Neural cell (in vitro differentiated cells): Measurements from ENCODE around the gene ELMO2. TPM values are rescaled to one million over a fixed set of nuclear protein-coding genes. Genes with fewer than 3 reads are reported as not detected.

ENCODE experiments used
- H2AFZ ChIP-seq: fragments of 200-600, 300-800 bp; sonication (generic), shearing (Covaris generic); 2 replicates; pipeline ENCODE4 v1.6.0; 2014; ENCODE audit warnings: low read depth, mild to moderate bottlenecking, antibody characterized with exemption, low read length, moderate library complexity
- H3F3A ChIP-seq: fragments of 200-600 bp; shearing (Covaris generic); 2 replicates; pipeline ENCODE4 v1.6.1; 2016; ENCODE audit warnings: mild to moderate bottlenecking, moderate library complexity, mixed read lengths, antibody characterized with exemption, low read length; ENCODE audit not compliant: insufficient read depth, poor library complexity, severe bottlenecking
- H3K27ac ChIP-seq: fragments of 200-600, 300-800 bp; sonication (generic), shearing (Covaris generic); 2 replicates; pipeline ENCODE4 v1.5.1; 2014; ENCODE audit warnings: mild to moderate bottlenecking, low read length, moderate library complexity
- H3K27me3 ChIP-seq: fragments of 300-800, 200-600 bp; sonication (generic), shearing (Covaris generic); 2 replicates; pipeline ENCODE4 v1.6.0; 2014; ENCODE audit warnings: mild to moderate bottlenecking, low read depth, low read length, moderate library complexity; ENCODE audit not compliant: insufficient read depth
- H3K36me3 ChIP-seq: fragments of 300-800, 200-600 bp; sonication (generic), shearing (Covaris generic); 2 replicates; pipeline ENCODE4 v1.5.1; 2014; ENCODE audit warnings: mild to moderate bottlenecking, antibody characterized with exemption, low read length, moderate library complexity; ENCODE audit not compliant: insufficient read depth
- H3K4me2 ChIP-seq: fragments of 300-800, 200-600 bp; sonication (generic), shearing (Covaris generic); 2 replicates; pipeline ENCODE4 v1.6.0; 2014; ENCODE audit warnings: mild to moderate bottlenecking, low read length
- H3K4me3 ChIP-seq: fragments of 300-800, 200-600 bp; sonication (generic), shearing (Covaris generic); 2 replicates; pipeline ENCODE4 v1.5.1; 2014; ENCODE audit warnings: mild to moderate bottlenecking, low read length, moderate library complexity
- H3K79me2 ChIP-seq: fragments of 200-600 bp; shearing (Covaris generic); replicated peaks from 2 replicates; pipeline ENCODE4 v1.6.0; 2014; ENCODE audit warnings: mild to moderate bottlenecking, low read length, moderate library complexity; ENCODE audit not compliant: insufficient read depth
- H3K9ac ChIP-seq: fragments of 300-800, 200-600 bp; sonication (generic), shearing (Covaris generic); 2 replicates; pipeline ENCODE4 v1.6.1; 2016; ENCODE audit warnings: mild to moderate bottlenecking, low read length, mixed read lengths
- H3K9me2 ChIP-seq: fragments of 200-600 bp; shearing (Covaris generic); 2 replicates; pipeline ENCODE4 v1.6.1; 2016; ENCODE audit warnings: mild to moderate bottlenecking, low read length, mixed read lengths; ENCODE audit not compliant: insufficient read depth
- H3K9me3 ChIP-seq: fragments of 200-600, 300-800 bp; sonication (generic), shearing (Covaris generic); 2 replicates; pipeline ENCODE4 v1.6.1; 2016; ENCODE audit warnings: mild to moderate bottlenecking, mixed run types, low read length, moderate library complexity, mixed read lengths
- H4K20me1 ChIP-seq: fragments of 200-600 bp; shearing (Covaris generic); 2 replicates; pipeline ENCODE4 v1.6.1; 2016; ENCODE audit warnings: mild to moderate bottlenecking, mixed run types; ENCODE audit not compliant: insufficient read depth
- CTCF ChIP-seq: fragments of 450-650 bp; IDR thresholded peaks from 2 replicates; pipeline ENCODE4 v1.5.1; 2014; ENCODE audit warnings: antibody characterized with exemption, mild to moderate bottlenecking, moderate library complexity; ENCODE audit not compliant: poor library complexity, severe bottlenecking
- EP300 ChIP-seq: fragments of 450-650 bp; conservative IDR thresholded peaks from 2 replicates; pipeline ENCODE4 v1.6.1; 2014; ENCODE audit warnings: antibody characterized with exemption, mild to moderate bottlenecking, moderate library complexity; ENCODE audit not compliant: poor library complexity, severe bottlenecking
- EZH2 ChIP-seq: fragments of 200-600, 300-800 bp; shearing (Covaris generic), sonication (generic); IDR thresholded peaks from 2 replicates; pipeline ENCODE4 v1.6.1; 2014; ENCODE audit warnings: antibody characterized with exemption, low read length, borderline replicate concordance, mild to moderate bottlenecking; ENCODE audit not compliant: insufficient read depth, poor library complexity, severe bottlenecking
- MXI1 ChIP-seq: fragments of 450-650 bp; conservative IDR thresholded peaks from 2 replicates; pipeline ENCODE4 v1.6.1; 2014; ENCODE audit warnings: antibody characterized with exemption, mild to moderate bottlenecking; ENCODE audit not compliant: poor library complexity, severe bottlenecking
- POLR2AphosphoS5 ChIP-seq: IDR thresholded peaks from 2 replicates; pipeline ENCODE4 v1.6.1; 2012
- RAD21 ChIP-seq: fragments of 450-650 bp; conservative IDR thresholded peaks from 2 replicates; pipeline ENCODE4 v1.6.1; 2014; ENCODE audit warnings: antibody characterized with exemption, mild to moderate bottlenecking, moderate library complexity
- REST ChIP-seq: IDR thresholded peaks from 2 replicates; pipeline ENCODE4 v1.6.1; 2012; ENCODE audit warnings: borderline replicate concordance
- SMC3 ChIP-seq: fragments of 450-650 bp; conservative IDR thresholded peaks from 2 replicates; pipeline ENCODE4 v1.6.1; 2014; ENCODE audit warnings: antibody characterized with exemption, mild to moderate bottlenecking, moderate library complexity; ENCODE audit not compliant: poor library complexity
- TAF1 ChIP-seq: IDR thresholded peaks from 2 replicates; pipeline ENCODE4 v1.6.1; 2012; ENCODE audit warnings: low read depth
- polyA plus RNA-seq: library from polyadenylated mRNA; depleted of rRNA; stranded (reverse); fragments of >200 nt; gene quantifications from 2 replicates; pipeline ENCODE4 v1.2.3, GENCODE V29; 2014

Gene ELMO2
- polyA plus RNA-seq, 1 donor from 2014 or later, result 72.0 TPM

- H3K27ac ChIP-seq, result peak overlapping the region; percentile 4
- H2AFZ ChIP-seq, result no peak overlapping the region
- no peaks in the 10 kb centered on the region for H3K9me3 ChIP-seq
- no peaks in the 10 kb centered on the region for H3K27me3 ChIP-seq
- no peaks in the 10 kb centered on the region for H4K20me1 ChIP-seq
- no peaks in the 10 kb centered on the region for H3K9me2 ChIP-seq
- no peak overlapping the region for H3K4me3 ChIP-seq
- no peaks in the 10 kb centered on the region for H3F3A ChIP-seq
- TF ChIP-seq RAD21 (no peak), CTCF (no peak), EP300 (no peak), SMC3 (no peak), MXI1 (no peak), EZH2 (no peak), REST (no peak), TAF1 (no peak), POLR2AphosphoS5 (no peak)
- H3K4me2 ChIP-seq, result no peak overlapping the region
- no peaks in the 10 kb centered on the region for H3K79me2 ChIP-seq
- H3K36me3 ChIP-seq, result no peaks in the 10 kb centered on the region
- H3K9ac ChIP-seq, result no peak overlapping the region
Observed at GRCh38 chr20:46420878-46421277, 14.5 kb upstream of the ELMO2 start.

- no peaks in the 10 kb centered on the region for H3K27me3 ChIP-seq
- H3K27ac ChIP-seq, result no peak overlapping the region
- no peaks in the 10 kb centered on the region for H3F3A ChIP-seq
- H3K9me2 ChIP-seq, result no peaks in the 10 kb centered on the region
- H2AFZ ChIP-seq, result no peak overlapping the region
- no peaks in the 10 kb centered on the region for H3K79me2 ChIP-seq
- TF ChIP-seq CTCF (no peak), EP300 (no peak), EZH2 (no peak), RAD21 (no peak), TAF1 (no peak), POLR2AphosphoS5 (no peak), SMC3 (no peak), REST (no peak), MXI1 (no peak)
- H3K9me3 ChIP-seq, result no peaks in the 10 kb centered on the region
- no peak overlapping the region for H3K4me3 ChIP-seq
- no peak overlapping the region for H3K9ac ChIP-seq
- H3K4me2 ChIP-seq, result no peak overlapping the region
- H4K20me1 ChIP-seq, result no peaks in the 10 kb centered on the region
- no peaks in the 10 kb centered on the region for H3K36me3 ChIP-seq
Observed at GRCh38 chr20:46419882-46420281, 13.5 kb upstream of the ELMO2 start.
